Breast epithelium (tissue), 3 donors: ENCODE measurements around the gene NPC1L1.

Experiments
- POLR2A ChIP-seq: fragments of 450-650 bp; IDR thresholded peaks from one replicate; pipeline ENCODE4 v1.6.1; 2016; ENCODE audit warnings: antibody characterized with exemption, mild to moderate bottlenecking, moderate library complexity
- POLR2AphosphoS5 ChIP-seq, 3 donors: sonication (generic); formaldehyde crosslinking; IDR thresholded peaks; one replicate each; pipeline ENCODE4 v1.6.1; 2017; ENCODE audit warnings: antibody characterized with exemption in 3 of 3
- TF ChIP-seq, protein P1 (sequence below), 3 donors: fragments of 450-650 bp; IDR thresholded peaks; one replicate each; pipeline ENCODE4 v1.5.1; 2016 to 2017; ENCODE audit warnings: antibody characterized with exemption in 3 of 3, mild to moderate bottlenecking in 3 of 3, moderate library complexity in 3 of 3

DNA sequence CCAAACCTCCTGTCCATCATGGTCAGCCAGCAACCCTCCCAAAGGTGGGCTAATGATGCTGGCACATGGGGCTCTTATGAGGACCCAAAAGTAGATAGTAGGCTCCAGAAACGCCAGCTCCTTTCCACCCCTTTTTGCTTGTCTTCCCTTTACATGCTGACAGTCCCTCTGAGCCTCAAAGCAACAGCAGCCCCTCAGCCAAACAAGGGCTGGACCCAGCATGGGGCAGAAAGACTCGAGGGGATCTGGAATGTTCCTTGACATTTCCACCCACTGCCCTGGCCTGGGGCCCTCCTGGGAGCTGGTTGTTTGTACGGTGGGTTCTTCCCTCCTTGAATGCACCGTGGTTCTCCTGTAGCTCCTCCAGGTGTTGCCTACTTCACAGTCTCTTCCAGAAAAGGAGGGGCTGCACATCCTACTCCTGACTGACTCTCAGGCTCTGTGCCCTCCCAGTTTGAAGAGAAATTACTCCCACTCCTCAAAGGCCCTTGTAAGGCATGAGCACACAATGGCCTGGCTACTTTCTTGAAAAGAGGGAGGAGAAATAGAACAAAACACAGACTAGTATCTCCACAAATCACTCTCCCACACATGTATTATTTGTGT is 29.2 kb downstream of the NPC1L1 start:
- TF ChIP-seq POLR2A (no peak), POLR2AphosphoS5 (IDR thresholded peaks at IDR 0.05) (no peak)
- TF ChIP-seq, protein P1, sequence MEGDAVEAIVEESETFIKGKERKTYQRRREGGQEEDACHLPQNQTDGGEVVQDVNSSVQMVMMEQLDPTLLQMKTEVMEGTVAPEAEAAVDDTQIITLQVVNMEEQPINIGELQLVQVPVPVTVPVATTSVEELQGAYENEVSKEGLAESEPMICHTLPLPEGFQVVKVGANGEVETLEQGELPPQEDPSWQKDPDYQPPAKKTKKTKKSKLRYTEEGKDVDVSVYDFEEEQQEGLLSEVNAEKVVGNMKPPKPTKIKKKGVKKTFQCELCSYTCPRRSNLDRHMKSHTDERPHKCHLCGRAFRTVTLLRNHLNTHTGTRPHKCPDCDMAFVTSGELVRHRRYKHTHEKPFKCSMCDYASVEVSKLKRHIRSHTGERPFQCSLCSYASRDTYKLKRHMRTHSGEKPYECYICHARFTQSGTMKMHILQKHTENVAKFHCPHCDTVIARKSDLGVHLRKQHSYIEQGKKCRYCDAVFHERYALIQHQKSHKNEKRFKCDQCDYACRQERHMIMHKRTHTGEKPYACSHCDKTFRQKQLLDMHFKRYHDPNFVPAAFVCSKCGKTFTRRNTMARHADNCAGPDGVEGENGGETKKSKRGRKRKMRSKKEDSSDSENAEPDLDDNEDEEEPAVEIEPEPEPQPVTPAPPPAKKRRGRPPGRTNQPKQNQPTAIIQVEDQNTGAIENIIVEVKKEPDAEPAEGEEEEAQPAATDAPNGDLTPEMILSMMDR (IDR thresholded peaks at IDR 0.05) = no peak
